ENCODE measurements around the gene CDH13. TPM values are rescaled to one million over a fixed set of nuclear protein-coding genes. Genes with fewer than 3 reads are reported as not detected.
A peak's percentile ranks its signal among the peaks of the same experiment; 100 is the strongest.

The CDH13 gene
- total and polyA plus RNA-seq, 4 donors = 58.9 to 265 (median 158) TPM

DNA sequence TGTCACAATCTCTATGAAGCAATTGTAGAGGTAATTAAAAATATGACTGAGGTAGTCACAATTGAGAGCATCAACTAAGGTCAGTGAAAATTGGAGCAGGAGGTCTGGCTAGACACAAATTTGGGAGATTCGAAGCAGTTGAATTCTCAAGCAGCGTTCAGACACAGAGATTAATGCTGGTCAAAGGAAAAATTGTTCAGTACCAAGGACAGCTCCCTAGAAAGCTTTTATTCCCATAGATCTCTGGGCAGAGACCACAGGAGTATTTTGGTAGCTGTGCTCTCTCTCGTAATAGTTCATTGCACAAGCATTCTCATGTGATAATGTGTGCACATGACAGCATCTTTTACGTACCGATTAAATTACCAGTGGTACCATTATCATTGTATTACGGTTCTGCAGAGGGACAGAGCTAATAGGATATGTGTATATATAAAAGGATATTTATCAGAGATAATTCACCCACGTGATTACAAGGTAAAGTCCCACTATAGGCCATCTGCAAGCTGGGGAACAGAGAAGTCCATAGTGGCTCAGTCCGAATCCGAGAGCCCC lies 793.5 kb downstream of the CDH13 start:
- no peak for DNase-seq
- peaks cover 0 to 2% of the 10 kb centered on the region in 2 donors for H3K36me3 ChIP-seq (ENCODE audit: control insufficient read depth in 1 of 2, insufficient read depth in 2 of 2, low read length in 1 of 2)
- WGBS, 2 donors = 56 to 63% methylated on average over 9 of the region's 9 CpGs
- H3K27me3 ChIP-seq (ENCODE audit: control insufficient read depth in 1 of 2, insufficient read depth in 2 of 2, low read length in 1 of 2) = no peaks in the 10 kb centered on the region
- no peak overlapping the region for H3K4me3 ChIP-seq (ENCODE audit: low read length in 2 of 2)
- intact Hi-C loops (cut with DNase I) = no loop called here
- no peak for ATAC-seq (ENCODE audit: low FRiP score)
- H3K9me3 ChIP-seq (ENCODE audit: control insufficient read depth, low read length) = no peaks in the 10 kb centered on the region
- H3K4me1 ChIP-seq (ENCODE audit: control insufficient read depth in 1 of 2, insufficient read depth in 2 of 2, low read length in 2 of 2) = no peaks in the 10 kb centered on the region
- no peak overlapping the region for H3K27ac ChIP-seq (ENCODE audit: low read depth in 1 of 2, low read length in 2 of 2)

- Histone ChIP-seq H3K27ac (ENCODE audit: low read depth in 1 of 2, low read length in 2 of 2) (no peak overlapping the region), H3K27me3 (ENCODE audit: control insufficient read depth in 1 of 2, insufficient read depth in 2 of 2, low read length in 1 of 2) (no peaks in the 10 kb centered on the region), H3K4me3 (ENCODE audit: low read length in 2 of 2) (no peak overlapping the region), H3K4me1 (ENCODE audit: control insufficient read depth in 1 of 2, insufficient read depth in 2 of 2, low read length in 2 of 2) (no peaks in the 10 kb centered on the region), H3K36me3 (ENCODE audit: control insufficient read depth in 1 of 2, insufficient read depth in 2 of 2, low read length in 1 of 2) (no peaks in the 10 kb centered on the region), H3K9me3 (ENCODE audit: control insufficient read depth, low read length) (no peaks in the 10 kb centered on the region)
- DNase-seq (no peak), ATAC-seq (ENCODE audit: low FRiP score) (no peak)
- intact Hi-C loops (cut with DNase I) = no loop called here
- 72 to 79% methylated on average over 3 of the region's 3 CpGs for WGBS, 2 donors
Observed at GRCh38 chr16:83433201-83433600, 806.4 kb downstream of the CDH13 start.

DNA sequence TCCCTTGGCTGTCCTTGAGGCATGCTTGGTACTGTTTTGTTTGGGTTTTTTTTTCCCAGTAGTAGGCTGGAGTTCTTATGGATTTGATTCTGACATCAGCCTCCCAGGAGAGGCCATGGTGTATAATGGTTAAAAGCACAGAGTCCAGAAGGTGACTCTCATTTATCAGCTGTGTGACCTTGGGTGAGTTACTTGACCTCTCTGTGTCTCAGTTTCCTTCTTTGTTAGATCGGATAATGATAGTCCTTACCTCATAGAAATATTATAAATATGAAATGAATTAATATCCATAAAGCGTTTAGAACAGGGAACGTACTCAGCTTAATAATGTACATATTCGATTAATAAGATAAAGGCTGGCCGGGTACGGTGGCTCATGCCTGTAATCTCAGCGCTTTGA lies 810.3 kb downstream of the CDH13 start:
- intact Hi-C loops (cut with DNase I) = no loop called here
- H3K9me3 ChIP-seq (ENCODE audit: control insufficient read depth, low read length) = no peaks in the 10 kb centered on the region
- no peaks in the 10 kb centered on the region for H3K4me1 ChIP-seq (ENCODE audit: control insufficient read depth in 1 of 2, insufficient read depth in 2 of 2, low read length in 2 of 2)
- H3K36me3 ChIP-seq (ENCODE audit: control insufficient read depth in 1 of 2, insufficient read depth in 2 of 2, low read length in 1 of 2) = no peaks in the 10 kb centered on the region
- H3K27me3 ChIP-seq (ENCODE audit: control insufficient read depth in 1 of 2, insufficient read depth in 2 of 2, low read length in 1 of 2) = no peaks in the 10 kb centered on the region
- H3K27ac ChIP-seq (ENCODE audit: low read depth in 1 of 2, low read length in 2 of 2) = no peak overlapping the region
- H3K4me3 ChIP-seq (ENCODE audit: low read length in 2 of 2) = no peak overlapping the region
- DNase-seq (no peak), ATAC-seq (ENCODE audit: low FRiP score) (no peak)
- WGBS, 2 donors = 96 to 97% methylated on average over 7 of the region's 7 CpGs

DNA sequence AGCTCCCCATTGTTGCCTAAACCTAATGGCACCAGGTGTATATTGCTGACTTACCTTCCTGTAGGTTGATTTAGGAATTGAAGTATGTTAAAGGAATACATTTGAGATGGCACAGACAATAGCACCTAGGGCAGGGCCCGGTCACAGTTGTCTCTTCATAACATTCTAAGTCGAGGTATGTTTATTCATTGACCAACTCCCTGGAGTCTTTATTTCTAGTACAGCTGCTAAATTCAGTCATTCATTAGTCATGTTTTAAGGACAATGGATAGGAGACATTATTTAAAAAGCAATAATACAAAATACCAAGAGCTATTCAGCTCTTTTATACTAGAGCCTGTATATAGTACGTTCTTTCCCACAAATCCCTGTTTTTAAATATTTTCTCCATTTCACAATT lies 811.6 kb downstream of the CDH13 start:
- Histone ChIP-seq H3K27ac (ENCODE audit: low read depth in 1 of 2, low read length in 2 of 2) (no peak overlapping the region), H3K36me3 (ENCODE audit: control insufficient read depth in 1 of 2, insufficient read depth in 2 of 2, low read length in 1 of 2) (peaks cover 0 to 2% of the 10 kb centered on the region in 2 donors), H3K9me3 (ENCODE audit: control insufficient read depth, low read length) (no peaks in the 10 kb centered on the region), H3K27me3 (ENCODE audit: control insufficient read depth in 1 of 2, insufficient read depth in 2 of 2, low read length in 1 of 2) (no peaks in the 10 kb centered on the region), H3K4me3 (ENCODE audit: low read length in 2 of 2) (no peak overlapping the region), H3K4me1 (ENCODE audit: control insufficient read depth in 1 of 2, insufficient read depth in 2 of 2, low read length in 2 of 2) (no peaks in the 10 kb centered on the region)
- intact Hi-C loops (cut with DNase I) = no loop called here
- DNase-seq (no peak), ATAC-seq (ENCODE audit: low FRiP score) (no peak)
- WGBS, 2 donors = 78% methylated on average over 3 of the region's 3 CpGs

DNA sequence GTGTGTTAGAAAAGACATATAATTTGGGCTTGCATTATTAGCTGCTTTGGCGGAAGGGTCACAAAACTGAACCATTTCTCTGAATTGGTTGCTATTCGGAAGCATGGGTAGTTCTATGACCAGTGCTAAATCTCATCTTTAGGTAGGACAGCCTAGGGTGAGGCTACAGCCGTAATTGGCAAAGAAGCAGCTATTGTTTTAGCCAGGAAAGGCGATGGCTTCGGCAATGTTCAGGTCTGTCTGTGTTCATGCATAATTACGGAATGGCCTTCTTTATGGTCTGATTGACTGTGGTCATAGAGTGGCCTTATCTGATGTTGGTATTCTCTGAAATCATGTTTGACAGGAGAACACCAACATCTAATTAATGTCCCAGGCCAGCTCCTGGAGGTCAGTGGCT lies 812.6 kb downstream of the CDH13 start:
- no peaks in the 10 kb centered on the region for H3K9me3 ChIP-seq (ENCODE audit: control insufficient read depth, low read length)
- DNase-seq (no peak), ATAC-seq (ENCODE audit: low FRiP score) (no peak)
- intact Hi-C loops (cut with DNase I) = no loop called here
- peaks cover 0 to 2% of the 10 kb centered on the region in 2 donors for H3K36me3 ChIP-seq (ENCODE audit: control insufficient read depth in 1 of 2, insufficient read depth in 2 of 2, low read length in 1 of 2)
- no peaks in the 10 kb centered on the region for H3K4me1 ChIP-seq (ENCODE audit: control insufficient read depth in 1 of 2, insufficient read depth in 2 of 2, low read length in 2 of 2)
- no peaks in the 10 kb centered on the region for H3K27me3 ChIP-seq (ENCODE audit: control insufficient read depth in 1 of 2, insufficient read depth in 2 of 2, low read length in 1 of 2)
- WGBS, 2 donors = 98 to 99% methylated on average over 6 of the region's 6 CpGs
- H3K27ac ChIP-seq (ENCODE audit: low read depth in 1 of 2, low read length in 2 of 2) = no peak overlapping the region
- no peak overlapping the region for H3K4me3 ChIP-seq (ENCODE audit: low read length in 2 of 2)

DNA sequence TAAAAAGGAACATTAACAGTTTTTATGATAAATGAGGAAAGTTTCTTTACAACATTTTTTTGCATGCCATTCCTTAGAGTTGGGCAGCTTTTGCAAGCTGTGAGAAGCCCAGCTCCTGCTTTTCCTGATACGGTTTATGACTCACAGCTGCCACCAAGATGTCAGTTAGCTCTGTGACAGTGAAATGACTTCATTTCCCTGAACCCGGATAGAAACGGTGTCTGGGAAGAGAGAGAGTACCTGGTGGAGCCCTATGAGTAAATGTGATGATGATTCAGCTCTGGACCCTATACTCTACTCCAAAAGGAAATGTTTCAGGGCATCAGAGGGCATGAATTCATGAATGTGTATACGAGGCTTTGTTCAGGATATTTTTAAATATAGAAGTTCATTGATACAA lies 814.7 kb downstream of the CDH13 start:
- peaks cover 0 to 2% of the 10 kb centered on the region in 2 donors for H3K36me3 ChIP-seq (ENCODE audit: control insufficient read depth in 1 of 2, insufficient read depth in 2 of 2, low read length in 1 of 2)
- WGBS, 2 donors = 6 to 10% methylated on average over 4 of the region's 4 CpGs
- H3K4me3 ChIP-seq (ENCODE audit: low read length in 2 of 2) = no peak overlapping the region
- no peaks in the 10 kb centered on the region for H3K27me3 ChIP-seq (ENCODE audit: control insufficient read depth in 1 of 2, insufficient read depth in 2 of 2, low read length in 1 of 2)
- no peaks in the 10 kb centered on the region for H3K9me3 ChIP-seq (ENCODE audit: control insufficient read depth, low read length)
- no peak for DNase-seq
- ATAC-seq (ENCODE audit: low FRiP score) = peak; percentile 29
- intact Hi-C loops (cut with DNase I) = loop anchor here (10.0 kb wide), 2 partner anchors 327 to 837 kb away; no protein-coding TSS in a partner anchor
- no peaks in the 10 kb centered on the region for H3K4me1 ChIP-seq (ENCODE audit: control insufficient read depth in 1 of 2, insufficient read depth in 2 of 2, low read length in 2 of 2)
- no peak overlapping the region for H3K27ac ChIP-seq (ENCODE audit: low read depth in 1 of 2, low read length in 2 of 2)

DNA sequence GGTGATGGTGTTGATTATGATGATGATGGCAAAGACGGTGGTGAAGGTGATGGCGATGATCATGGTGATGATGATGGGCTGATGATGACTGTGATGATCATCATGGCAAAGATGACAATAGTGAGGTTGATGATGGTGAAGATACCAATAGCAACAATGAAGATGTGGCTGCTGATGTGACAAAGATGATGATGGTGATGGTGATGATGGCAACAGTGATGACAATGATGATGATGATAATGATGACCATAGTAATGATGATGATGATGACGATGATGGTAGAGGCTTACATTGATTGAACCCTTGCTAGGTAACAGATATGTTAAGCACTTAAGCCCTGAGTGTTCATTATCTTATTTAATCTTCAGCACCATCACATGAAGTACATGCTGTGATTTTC lies 817.2 kb downstream of the CDH13 start:
- Histone ChIP-seq H3K27me3 (ENCODE audit: control insufficient read depth in 1 of 2, insufficient read depth in 2 of 2, low read length in 1 of 2) (no peaks in the 10 kb centered on the region), H3K4me3 (ENCODE audit: low read length in 2 of 2) (no peak overlapping the region), H3K27ac (ENCODE audit: low read depth in 1 of 2, low read length in 2 of 2) (no peak overlapping the region), H3K9me3 (ENCODE audit: control insufficient read depth, low read length) (no peaks in the 10 kb centered on the region), H3K36me3 (ENCODE audit: control insufficient read depth in 1 of 2, insufficient read depth in 2 of 2, low read length in 1 of 2) (peaks cover 0 to 2% of the 10 kb centered on the region in 2 donors), H3K4me1 (ENCODE audit: control insufficient read depth in 1 of 2, insufficient read depth in 2 of 2, low read length in 2 of 2) (no peaks in the 10 kb centered on the region)
- DNase-seq (no peak), ATAC-seq (ENCODE audit: low FRiP score) (no peak)
- 81 to 97% methylated on average over 3 of the region's 3 CpGs for WGBS, 2 donors
- intact Hi-C loops (cut with DNase I) = loop anchor here (10.0 kb wide), 2 partner anchors 329 to 839 kb away; no protein-coding TSS in a partner anchor

DNA sequence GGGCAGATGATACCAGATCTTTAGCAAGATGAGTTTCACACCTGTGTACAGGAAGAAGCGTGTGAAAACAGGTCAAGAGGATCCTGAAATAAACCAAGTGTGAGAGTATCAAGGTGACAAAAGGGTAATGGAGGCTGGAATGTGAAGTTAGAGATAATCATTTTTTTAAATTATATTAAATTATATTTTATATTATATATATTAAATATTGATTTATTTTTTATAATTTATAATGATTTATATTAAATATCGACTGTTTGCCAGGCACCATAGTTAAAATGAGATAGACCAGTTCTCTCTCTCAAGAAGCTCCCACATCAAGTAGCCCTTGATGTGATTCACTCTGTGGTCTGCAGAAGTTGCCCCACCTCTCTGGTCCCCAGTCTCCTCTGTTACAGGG lies 820.8 kb downstream of the CDH13 start:
- Histone ChIP-seq H3K36me3 (ENCODE audit: control insufficient read depth in 1 of 2, insufficient read depth in 2 of 2, low read length in 1 of 2) (peaks cover 0 to 2% of the 10 kb centered on the region in 2 donors), H3K27ac (ENCODE audit: low read depth in 1 of 2, low read length in 2 of 2) (no peak overlapping the region), H3K9me3 (ENCODE audit: control insufficient read depth, low read length) (no peaks in the 10 kb centered on the region), H3K27me3 (ENCODE audit: control insufficient read depth in 1 of 2, insufficient read depth in 2 of 2, low read length in 1 of 2) (no peaks in the 10 kb centered on the region), H3K4me3 (ENCODE audit: low read length in 2 of 2) (no peak overlapping the region), H3K4me1 (ENCODE audit: control insufficient read depth in 1 of 2, insufficient read depth in 2 of 2, low read length in 2 of 2) (no peaks in the 10 kb centered on the region)
- no peak for ATAC-seq (ENCODE audit: low FRiP score)
- intact Hi-C loops (cut with DNase I) = loop anchor here (5.0 to 10.0 kb wide), 3 partner anchors 333 to 1185 kb away; no protein-coding TSS in a partner anchor
- WGBS, 2 donors = 90% methylated on average over 2 of the region's 2 CpGs
- DNase-seq = no peak

DNA sequence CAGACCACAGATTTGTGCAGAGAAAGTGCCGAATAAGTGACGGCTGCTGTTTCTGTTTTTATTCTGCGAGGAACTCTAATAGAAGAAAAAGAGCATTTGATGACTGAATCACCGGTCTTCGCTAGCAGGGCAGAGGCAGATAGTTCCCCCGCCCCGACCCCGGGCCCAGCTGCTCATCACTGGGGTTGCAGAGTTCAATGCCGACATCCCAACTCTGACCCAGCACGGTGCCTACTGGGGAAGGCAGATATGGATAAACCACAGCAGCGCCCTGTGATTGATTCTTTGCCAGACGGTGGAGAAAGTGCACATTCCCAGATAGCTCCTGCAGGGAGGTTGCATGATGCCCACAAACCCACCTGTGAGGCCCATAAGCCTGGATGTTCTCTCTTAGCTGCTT lies 823.1 kb downstream of the CDH13 start:
- intact Hi-C loops (cut with DNase I) = loop anchor here (5.0 to 10.0 kb wide), 3 partner anchors 335 to 1188 kb away; no protein-coding TSS in a partner anchor

More for the DNA sequence above, 823.1 kb downstream of the CDH13 start:
- Histone ChIP-seq H3K27me3 (ENCODE audit: control insufficient read depth in 1 of 2, insufficient read depth in 2 of 2, low read length in 1 of 2) (no peaks in the 10 kb centered on the region), H3K4me1 (ENCODE audit: control insufficient read depth in 1 of 2, insufficient read depth in 2 of 2, low read length in 2 of 2) (no peaks in the 10 kb centered on the region), H3K4me3 (ENCODE audit: low read length in 2 of 2) (no peak overlapping the region), H3K36me3 (ENCODE audit: control insufficient read depth in 1 of 2, insufficient read depth in 2 of 2, low read length in 1 of 2) (no peaks in the 10 kb centered on the region), H3K27ac (ENCODE audit: low read depth in 1 of 2, low read length in 2 of 2) (no peak overlapping the region), H3K9me3 (ENCODE audit: control insufficient read depth, low read length) (no peaks in the 10 kb centered on the region)
- DNase-seq = no peak
- no peak for ATAC-seq (ENCODE audit: low FRiP score)
- 92 to 94% methylated on average over 12 of the region's 12 CpGs for WGBS, 2 donors
